Activated CD4-positive, alpha-beta T cell treated with anti-CD3 and anti-CD28 coated beads, Interleukin-2, Interleukin-6, amounts not matched to agents 100 ng/mL and 50 ng/mL, durations not matched to agents 16 hours and 8 hours (primary cell): ENCODE data around the gene TMCC2.
"Not testable (repeated sequence)": the region's sequence is repeated elsewhere in the genome, so short reads cannot be mapped to it uniquely, and the experiment has no call there.

Experiments used
- DNase-seq: peaks from one replicate; pipeline ENCODE4 v3.0.0-alpha.2; 2020

TMCC2 gene

GRCh38 chr1:205214756-205215155 lies 13.0 kb upstream of the TMCC2 start:
- no peak for DNase-seq

GRCh38 chr1:205216588-205216987 lies 11.2 kb upstream of the TMCC2 start:
- no peak for DNase-seq

GRCh38 chr1:205217418-205217817 lies 10.3 kb upstream of the TMCC2 start:
- no peak for DNase-seq

- no peak for DNase-seq
Measured at GRCh38 chr1:205220421-205220820, 7.3 kb upstream of the TMCC2 start.

GRCh38 chr1:205224736-205225135 lies 3.0 kb upstream of the TMCC2 start:
- no peak for DNase-seq

GRCh38 chr1:205225901-205226765 lies 1.6 kb upstream of the TMCC2 start:
- DNase-seq = no peak

- no peak for DNase-seq
Measured at GRCh38 chr1:205226868-205227583, 720 bp upstream of the TMCC2 start.

- no peak for DNase-seq
Measured at GRCh38 chr1:205228093-205228521, 361 bp downstream of the TMCC2 start.

GRCh38 chr1:205229399-205229871 lies 1.7 kb downstream of the TMCC2 start:
- peak; percentile 86 for DNase-seq

GRCh38 chr1:205229916-205230700 lies 2.4 kb downstream of the TMCC2 start:
- no peak for DNase-seq

GRCh38 chr1:205230982-205231381 lies 3.2 kb downstream of the TMCC2 start:
- no peak for DNase-seq

- no peak for DNase-seq
Measured at GRCh38 chr1:205232127-205232820, 4.5 kb downstream of the TMCC2 start.

- no peak for DNase-seq
Measured at GRCh38 chr1:205232945-205233397, 5.2 kb downstream of the TMCC2 start.

GRCh38 chr1:205233986-205234385 lies 6.2 kb downstream of the TMCC2 start:
- DNase-seq = not testable (repeated sequence)

- DNase-seq = no peak
Measured at GRCh38 chr1:205235951-205236350, 8.2 kb downstream of the TMCC2 start.

GRCh38 chr1:205236526-205236925 lies 8.8 kb downstream of the TMCC2 start:
- DNase-seq = no peak

GRCh38 chr1:205236951-205237475 lies 9.3 kb downstream of the TMCC2 start:
- DNase-seq = no peak

- DNase-seq = peak; percentile 50
Measured at GRCh38 chr1:205237526-205238484, 10.1 kb downstream of the TMCC2 start.

GRCh38 chr1:205239078-205239477 lies 11.3 kb downstream of the TMCC2 start:
- DNase-seq = no peak

- no peak for DNase-seq
Measured at GRCh38 chr1:205240118-205240517, 12.4 kb downstream of the TMCC2 start.

GRCh38 chr1:205240569-205240968 lies 12.8 kb downstream of the TMCC2 start:
- DNase-seq = no peak
